Right cardiac atrium (tissue), 5 donors: ENCODE results near the gene ATP8A1. TPM values are rescaled to one million over a fixed set of nuclear protein-coding genes. Genes with fewer than 3 reads are reported as not detected.

Experiments used
- ATAC-seq, 2 donors: fragments of 200-7000 bp; cut with Tn5 transposase; one replicate each; pipeline versions ENCODE4 v1.8.0 to v1.9.1; 2020; ENCODE audit warnings: moderate library complexity in 2 of 2, mild to moderate bottlenecking in 1 of 2
- DNase-seq, 3 donors: peaks; one replicate each; pipeline ENCODE4 v3.0.0-alpha.2; 2020
- H3K27ac ChIP-seq: one replicate; pipeline ENCODE4 v1.5.1; 2013; ENCODE audit warnings: mild to moderate bottlenecking, low read length, control low read depth, moderate library complexity
- H3K27me3 ChIP-seq: one replicate; pipeline ENCODE4 v1.6.1; 2013; ENCODE audit not compliant: control insufficient read depth, insufficient read depth
- H3K4me1 ChIP-seq: one replicate; pipeline ENCODE4 v1.6.1; 2013; ENCODE audit warnings: low read length; ENCODE audit not compliant: control insufficient read depth, insufficient read depth
- H3K4me3 ChIP-seq: one replicate; pipeline ENCODE4 v1.5.1; 2013; ENCODE audit warnings: low read length, control low read depth
- H3K9me3 ChIP-seq: one replicate; pipeline ENCODE4 v1.6.1; 2013; ENCODE audit warnings: low read length; ENCODE audit not compliant: control insufficient read depth
- WGBS: extraction: QIAGEN DNeasy Blood & Tissue Kit; methylation state at CpG from one replicate; pipeline ENCODE4 v1.1.7; 2013; 5-methylcytosine and 5-hydroxymethylcytosine counted together
- intact Hi-C, 4 donors: fragments of 100-400 bp; cut with DNase I; formaldehyde crosslinking; loops; one replicate each; pipeline versions ENCODE4 v1.11.0 to v1.14.0; 2022 to 2023
- polyA plus RNA-seq: library from polyadenylated mRNA; stranded (reverse); fragments of 200-250 nt; gene quantifications from one replicate; pipeline ENCODE4 v1.2.3, GENCODE V29; 2013
- total RNA-seq, 4 donors: library from RNA; stranded (reverse); fragmentation: NEBNext Ultra II Directional; extraction: Animal tissue kit (Norgen Biotek cat#: 25700); gene quantifications; one replicate each; pipeline ENCODE4 v1.2.1, GENCODE V29; 2021
- donor health status: healthy with polysubstance abuse.
- donor health status: DM: no; HTN: yes; CAD: no.
- donor health status: DM: no; HTN: no; CAD: no.
- donor health status: DM: no; HTN: yes; CAD: no; lungs with severe emphysema.
- donor health status: DM: yes; HTN: yes; CAD: no.

Gene ATP8A1
- total and polyA plus RNA-seq, 5 donors, result 9.5 to 28.2 (median 20.7) TPM

DNA sequence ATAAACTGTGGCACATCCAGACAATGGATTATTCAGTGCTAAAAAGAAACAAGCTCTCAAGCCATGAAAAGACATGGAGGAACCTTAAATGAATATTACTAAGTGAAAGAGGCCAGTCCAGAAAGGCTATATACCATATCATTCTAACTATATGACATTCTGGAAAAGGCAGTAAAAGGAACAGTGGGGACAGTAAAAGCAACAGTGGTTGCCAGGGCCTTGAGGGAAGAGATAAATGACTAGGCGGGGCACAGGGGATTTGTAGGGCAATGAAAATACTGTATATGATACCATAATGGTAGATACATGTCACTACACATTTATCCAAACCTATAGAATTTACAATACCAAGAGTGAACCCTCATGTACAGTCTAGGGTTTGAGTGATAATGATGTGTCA, 115.3 kb downstream of the ATP8A1 start:
- Histone ChIP-seq H3K4me3 (no peak overlapping the region), H3K4me1 (no peaks in the 10 kb centered on the region), H3K9me3 (no peaks in the 10 kb centered on the region), H3K27ac (no peak overlapping the region), H3K27me3 (no peaks in the 10 kb centered on the region)
- intact Hi-C loops, result no loop called here
- WGBS, result 95% methylated on average over 1 of the region's 1 CpG
- ATAC-seq (peak in 1 of 2 donors; percentile 36), DNase-seq (no peak)

DNA sequence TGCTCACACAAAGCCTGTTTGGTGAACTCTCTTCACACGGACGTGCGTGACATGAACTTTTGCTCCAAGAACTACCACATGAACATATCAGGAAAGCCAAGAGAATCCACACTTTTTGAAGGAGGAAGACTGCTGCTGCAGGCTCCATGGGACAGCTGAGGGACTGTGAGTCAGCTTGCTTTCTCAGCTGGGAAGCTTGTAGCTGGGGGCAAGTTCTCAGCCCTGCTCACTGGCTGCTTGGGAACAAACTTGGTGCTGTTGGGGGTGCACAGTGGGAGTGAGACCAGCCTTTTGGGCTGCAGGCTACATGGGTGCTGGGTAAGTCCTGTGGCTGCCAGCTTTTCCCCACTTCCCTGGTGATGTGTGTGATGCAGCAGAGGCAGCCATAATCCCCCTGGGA, 123.9 kb downstream of the ATP8A1 start:
- Histone ChIP-seq H3K4me1 (no peaks in the 10 kb centered on the region), H3K9me3 (no peaks in the 10 kb centered on the region), H3K27ac (no peak overlapping the region), H3K4me3 (no peak overlapping the region), H3K27me3 (no peaks in the 10 kb centered on the region)
- ATAC-seq (no peak), DNase-seq (no peak)
- 95% methylated on average over 3 of the region's 3 CpGs for WGBS
- intact Hi-C loops, result no loop called here

DNA sequence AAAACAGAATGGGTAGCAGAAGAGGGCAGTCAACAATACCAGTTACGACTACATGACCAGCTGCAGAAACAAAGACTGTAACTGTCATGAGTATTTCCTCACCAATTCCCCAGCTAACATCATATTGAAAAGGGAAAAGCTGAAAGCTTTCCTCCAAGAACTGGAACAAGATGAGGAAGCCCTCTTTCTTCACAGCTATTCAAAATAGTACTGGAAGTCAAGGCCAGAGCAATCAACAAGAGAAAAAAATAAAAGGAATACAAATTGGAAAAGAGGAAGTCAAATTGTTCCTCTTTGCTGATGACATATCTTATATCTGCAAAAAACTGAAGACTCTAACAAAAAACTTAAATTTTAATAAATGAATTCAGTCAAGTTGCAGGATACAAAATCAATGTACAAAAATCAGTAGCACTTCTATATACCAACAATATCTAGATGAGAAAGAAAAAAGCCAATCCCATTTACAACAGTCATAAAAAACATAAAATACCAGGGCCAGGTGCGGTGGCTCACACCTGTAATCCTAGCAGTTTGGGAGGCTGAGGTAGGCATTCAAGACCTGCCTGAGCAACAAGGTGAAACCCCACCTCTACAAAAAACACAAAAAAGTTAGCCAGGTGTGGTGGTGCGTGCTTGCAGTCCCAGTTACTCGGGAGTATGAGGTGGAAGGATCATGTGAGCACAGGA, 125.4 kb downstream of the ATP8A1 start:
- intact Hi-C loops, result no loop called here
- WGBS, result 91% methylated on average over 4 of the region's 4 CpGs

DNA sequence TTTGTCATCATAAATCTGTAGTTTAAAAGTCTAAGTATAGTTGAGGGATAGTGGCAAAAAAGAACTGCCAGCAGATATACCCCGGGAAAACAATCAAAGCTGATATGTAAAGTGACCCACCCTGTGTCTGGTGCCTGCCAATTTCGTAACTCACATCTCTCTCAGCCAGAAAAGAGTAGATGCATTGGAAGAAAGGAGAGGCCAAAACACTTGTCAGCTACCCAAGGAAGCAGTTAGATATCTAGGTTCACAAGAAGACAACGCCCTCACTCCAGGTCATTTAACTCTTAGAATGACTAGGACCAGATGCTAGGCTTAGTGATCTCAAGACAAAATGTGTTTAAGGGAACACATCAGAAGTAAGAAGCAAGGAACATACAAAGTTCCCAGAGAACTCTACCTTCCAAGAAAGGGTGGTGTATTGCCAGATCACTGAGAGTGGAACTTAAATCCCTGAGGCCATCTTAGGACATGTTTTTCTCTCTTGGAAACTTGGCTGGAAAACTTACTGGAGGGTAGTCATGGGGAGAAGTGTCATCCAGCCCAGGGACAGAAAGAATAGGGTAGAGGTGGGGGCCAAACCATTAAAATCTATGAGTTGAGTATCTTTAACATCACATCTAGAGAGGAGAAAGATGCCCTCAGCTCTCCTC, 133.7 kb downstream of the ATP8A1 start:
- Histone ChIP-seq H3K27me3 (no peaks in the 10 kb centered on the region), H3K9me3 (no peaks in the 10 kb centered on the region), H3K4me1 (no peaks in the 10 kb centered on the region), H3K27ac (no peak overlapping the region), H3K4me3 (no peak overlapping the region)
- ATAC-seq (peak; percentile 89 to 94), DNase-seq (peak in 1 of 3 donors; percentile 64)
- WGBS, result 20% methylated on average over 3 of the region's 3 CpGs
- intact Hi-C loops, result loop anchor here in 3 of 4 donors (5.0 kb wide), 3 partner anchors 151 to 241 kb away; no protein-coding TSS in a partner anchor

More for the DNA sequence above, 125.4 kb downstream of the ATP8A1 start:
- DNase-seq (no peak), ATAC-seq (no peak)
- H3K4me1 ChIP-seq, result no peaks in the 10 kb centered on the region
- H3K9me3 ChIP-seq, result no peaks in the 10 kb centered on the region
- no peaks in the 10 kb centered on the region for H3K27me3 ChIP-seq
- no peak overlapping the region for H3K27ac ChIP-seq
- no peak overlapping the region for H3K4me3 ChIP-seq

DNA sequence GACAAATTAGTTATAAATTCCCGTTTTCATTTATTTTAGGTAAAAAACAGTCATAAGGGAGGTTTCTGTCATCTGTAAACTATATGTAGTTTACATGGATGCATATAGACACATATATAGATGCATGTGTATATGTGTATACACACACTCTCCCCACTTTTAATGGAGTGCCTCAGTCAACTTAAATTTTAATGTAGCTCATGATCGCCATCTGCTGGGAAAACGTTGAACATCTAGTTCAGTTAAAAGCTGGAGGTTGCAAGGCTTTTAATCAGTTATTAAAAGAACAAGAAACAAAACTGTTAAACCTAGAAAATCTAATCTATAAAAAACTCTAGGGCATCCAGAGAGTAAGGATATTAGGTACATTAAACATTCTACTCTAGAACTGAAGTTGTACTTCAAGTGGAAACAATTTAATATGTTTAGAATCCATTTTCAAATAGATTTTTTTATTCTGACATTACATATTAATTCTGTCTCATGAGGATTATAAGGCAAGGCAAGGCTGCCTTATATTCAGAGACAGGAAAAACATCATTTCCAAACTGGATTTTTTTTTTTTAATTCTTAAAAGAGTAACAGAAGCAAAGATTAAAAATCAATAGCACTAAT, 137.0 kb downstream of the ATP8A1 start:
- no peaks in the 10 kb centered on the region for H3K9me3 ChIP-seq
- DNase-seq, result no peak
- 14% methylated on average over 3 of the region's 3 CpGs for WGBS
- H3K27me3 ChIP-seq, result no peaks in the 10 kb centered on the region
- ATAC-seq, result peak in 1 of 2 donors; percentile 47
- H3K4me3 ChIP-seq, result no peak overlapping the region
- intact Hi-C loops, result loop anchor here (2.0 to 5.0 kb wide), 4 partner anchors 148 to 238 kb away; no protein-coding TSS in a partner anchor
- no peaks in the 10 kb centered on the region for H3K4me1 ChIP-seq
- H3K27ac ChIP-seq, result no peak overlapping the region

DNA sequence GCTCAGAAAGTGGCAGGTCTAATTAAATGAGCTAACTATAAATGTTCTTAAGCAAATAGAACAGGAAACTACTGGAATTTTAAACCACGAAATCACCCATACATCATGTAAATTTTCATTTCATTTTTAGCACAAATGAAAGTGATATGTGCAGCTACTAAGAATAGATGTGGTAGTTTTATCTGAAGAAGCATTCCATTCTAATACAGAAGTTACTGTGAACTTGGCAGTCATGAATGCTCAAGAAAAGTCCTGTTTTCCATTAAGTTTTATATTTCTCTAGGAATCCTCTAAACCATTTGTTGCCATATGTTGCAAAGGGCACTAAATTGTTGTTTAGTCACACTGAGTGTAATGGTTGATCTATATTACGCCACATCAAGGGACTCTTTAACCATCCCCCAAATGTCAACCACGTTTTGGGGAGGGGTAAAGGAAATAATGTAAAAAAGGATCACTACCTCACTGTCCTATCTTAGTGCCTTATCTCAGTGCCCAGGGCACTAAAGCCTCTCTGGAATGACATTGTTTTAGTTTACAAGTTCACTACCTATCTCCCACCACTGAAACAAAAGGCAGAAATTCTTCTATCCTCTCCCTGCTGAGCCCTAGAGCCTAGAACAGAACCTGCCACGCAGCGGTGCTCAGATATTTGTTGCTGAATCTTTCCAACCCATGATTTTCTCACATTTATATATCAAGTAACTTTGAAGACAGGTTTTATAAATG, 141.6 kb downstream of the ATP8A1 start:
- no peak overlapping the region for H3K27ac ChIP-seq
- no peaks in the 10 kb centered on the region for H3K4me1 ChIP-seq
- H3K4me3 ChIP-seq, result no peak overlapping the region
- ATAC-seq, result peak in 1 of 2 donors; percentile 26
- DNase-seq, result no peak
- intact Hi-C loops, result loop anchor here in 1 of 4 donors (5.0 kb wide), 1 partner anchor 143 kb away; no protein-coding TSS in a partner anchor
- H3K9me3 ChIP-seq, result no peaks in the 10 kb centered on the region
- 62% methylated on average over 5 of the region's 5 CpGs for WGBS
- no peaks in the 10 kb centered on the region for H3K27me3 ChIP-seq

DNA sequence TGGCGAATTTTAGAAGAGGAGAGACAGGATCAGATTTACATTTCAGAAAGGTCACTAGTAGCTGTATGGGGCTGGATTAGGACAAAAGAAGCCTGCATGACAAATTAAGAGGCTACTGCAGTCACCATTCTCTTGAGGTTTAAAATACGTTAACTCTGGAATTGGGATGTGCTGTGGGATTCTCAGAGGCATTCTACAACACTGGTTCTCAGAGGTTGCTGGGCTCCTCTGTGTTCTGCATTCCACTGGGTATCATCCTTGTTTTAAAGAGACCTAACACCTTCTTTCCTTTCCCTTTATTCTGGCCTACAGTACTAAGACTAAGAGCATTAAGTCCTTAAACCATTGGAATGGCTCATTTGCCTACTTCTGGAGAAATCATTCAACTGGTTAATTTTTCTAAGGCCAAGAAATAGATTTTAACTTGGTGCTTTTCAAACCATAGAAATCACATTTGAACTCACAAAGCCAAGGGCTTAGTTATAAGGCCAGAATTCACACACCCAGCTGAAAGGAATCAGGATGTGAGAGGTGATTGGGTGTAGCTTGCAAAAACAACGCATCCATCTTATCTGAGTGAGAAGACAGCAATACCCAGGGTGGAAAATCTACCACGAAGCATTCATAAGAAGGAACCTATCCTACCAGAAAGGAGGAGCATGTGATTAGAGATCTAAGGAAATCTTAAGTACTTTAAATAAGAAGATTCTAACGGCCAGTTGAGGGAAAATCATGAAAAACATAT, 143.0 kb downstream of the ATP8A1 start:
- intact Hi-C loops, result loop anchor here in 1 of 4 donors (5.0 kb wide), 1 partner anchor 237 kb away; no protein-coding TSS in a partner anchor
- H3K4me3 ChIP-seq, result no peak overlapping the region
- no peaks in the 10 kb centered on the region for H3K27me3 ChIP-seq
- no peaks in the 10 kb centered on the region for H3K9me3 ChIP-seq
- no peaks in the 10 kb centered on the region for H3K4me1 ChIP-seq
- 71% methylated on average over 5 of the region's 5 CpGs for WGBS
- no peak for DNase-seq
- no peak overlapping the region for H3K27ac ChIP-seq
- ATAC-seq, result peak in 1 of 2 donors; percentile 89

DNA sequence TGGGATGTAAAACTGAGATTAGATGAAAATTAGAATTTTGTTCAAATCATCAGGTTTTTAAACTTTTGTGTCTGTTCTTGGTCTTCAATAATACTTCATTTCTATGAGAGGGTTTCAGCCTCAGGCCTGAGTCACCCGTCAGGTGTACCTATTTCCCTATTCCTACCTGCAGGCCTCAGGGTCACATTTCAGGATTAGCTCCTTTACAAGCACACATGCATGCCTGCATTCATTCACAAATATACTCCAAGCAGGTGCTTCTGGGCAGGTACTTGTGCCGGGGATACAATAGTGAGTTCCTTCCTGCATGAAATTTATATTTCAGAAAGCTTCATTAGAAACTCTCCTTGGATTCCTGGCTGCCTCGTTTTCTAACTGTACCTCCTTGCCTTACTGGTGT, 144.7 kb downstream of the ATP8A1 start:
- 92% methylated on average over 3 of the region's 3 CpGs for WGBS
- intact Hi-C loops, result loop anchor here in 1 of 4 donors (5.0 kb wide), 1 partner anchor 235 kb away; no protein-coding TSS in a partner anchor

DNA sequence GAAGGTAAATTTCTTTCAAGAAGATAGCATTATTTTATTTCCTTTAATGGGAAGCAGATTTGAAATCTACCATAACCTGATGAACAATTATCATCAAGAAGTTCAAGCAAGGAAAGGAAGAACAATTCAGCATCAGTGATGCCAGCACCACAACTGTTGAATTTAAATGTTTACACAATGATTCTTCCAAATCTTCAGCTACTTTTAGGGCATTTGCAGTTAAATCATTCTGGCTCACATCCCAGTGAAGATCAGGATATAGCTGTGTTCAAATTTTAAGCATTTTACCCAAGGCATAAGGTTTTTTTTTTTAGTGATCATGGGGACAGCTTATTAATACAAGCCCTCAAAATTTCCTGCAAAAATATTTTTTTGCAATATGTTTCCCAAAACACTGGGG, 146.7 kb downstream of the ATP8A1 start:
- no peak overlapping the region for H3K27ac ChIP-seq
- H3K4me3 ChIP-seq, result no peak overlapping the region
- H3K4me1 ChIP-seq, result no peaks in the 10 kb centered on the region
- ATAC-seq (no peak), DNase-seq (no peak)
- intact Hi-C loops, result loop anchor here in 1 of 4 donors (5.0 kb wide), 1 partner anchor 233 kb away; no protein-coding TSS in a partner anchor
- H3K9me3 ChIP-seq, result no peaks in the 10 kb centered on the region
- no peaks in the 10 kb centered on the region for H3K27me3 ChIP-seq

More for the DNA sequence above, 144.7 kb downstream of the ATP8A1 start:
- no peak for ATAC-seq
- Histone ChIP-seq H3K27ac (no peak overlapping the region), H3K4me3 (no peak overlapping the region), H3K9me3 (no peaks in the 10 kb centered on the region), H3K4me1 (no peaks in the 10 kb centered on the region), H3K27me3 (no peaks in the 10 kb centered on the region)
- DNase-seq, result no peak
